ENCODE results near the gene CRTC1. TPM values are rescaled to one million over a fixed set of nuclear protein-coding genes. Genes with fewer than 3 reads are reported as not detected.

CRTC1 gene
- total RNA-seq, 1 experiment from 2014 or later: 12.3 TPM

GRCh38 chr19:18790566-18791314 lies 107.3 kb downstream of the CRTC1 start, which contains the start of gene COMP:
COMP (minus strand) TSS chr19:18791305; CDS start chr19:18791269, 36 bp downstream.
- H3K36me3 Mint-ChIP-seq: 0 out of 2 replicates have a peak, but pooled peaks cover 2% of the 10 kb centered on the region
- ATAC-seq (no peak), DNase-seq (ENCODE audit: low spot score) (peak; percentile 34)
- ChIA-PET CTCF (interaction anchor here (0.8 to 5.1 kb wide), 5 partner anchors 10 to 57 kb away, joined by 3 to 33 read pairs (median 6); no protein-coding TSS in a partner anchor), POLR2A (no interaction called here)
- H3K27me3 Mint-ChIP-seq (ENCODE audit: low read depth): peaks cover 100% of the 10 kb centered on the region
- TF ChIP-seq AR (CRISPR knock-in tag; IDR thresholded peaks at IDR 0.05) (no peak), ZBTB21 (CRISPR knock-in tag; IDR thresholded peaks at IDR 0.05; ENCODE audit: borderline replicate concordance) (0 out of 2 replicates have a peak, but pooled peaks have one; percentile 30)
- H3K4me1 Mint-ChIP-seq: peaks cover 19% of the 10 kb centered on the region
- H3K27ac Mint-ChIP-seq: no peak within 1 kb of the TSS
- no peaks in the 10 kb centered on the region for H3K9me3 Mint-ChIP-seq
- H3K4me3 Mint-ChIP-seq: peak within 1 kb of the TSS; percentile 81

- no peak overlapping the region for H3K4me3 Mint-ChIP-seq
- H3K4me1 Mint-ChIP-seq: peaks cover 14% of the 10 kb centered on the region
- peaks cover 100% of the 10 kb centered on the region for H3K27me3 Mint-ChIP-seq (ENCODE audit: low read depth)
- no peaks in the 10 kb centered on the region for H3K9me3 Mint-ChIP-seq
- CTCF ChIA-PET: interaction anchor here (0.8 to 0.9 kb wide), 2 partner anchors 10 to 56 kb away, joined by 3 to 4 read pairs; no protein-coding TSS in a partner anchor
- ATAC-seq: no peak
- DNase-seq (ENCODE audit: low spot score): no peak
- H3K27ac Mint-ChIP-seq: no peak overlapping the region
- POLR2A ChIA-PET: no interaction called here
- H3K36me3 Mint-ChIP-seq: 0 out of 2 replicates have a peak, but pooled peaks cover 2% of the 10 kb centered on the region
- TF ChIP-seq ZNF317 (CRISPR knock-in tag; IDR thresholded peaks at IDR 0.05; ENCODE audit: borderline replicate concordance, low read depth): no peak
- no peak for TF ChIP-seq PRDM15 (CRISPR knock-in tag; IDR thresholded peaks at IDR 0.05)
- no peak for TF ChIP-seq ATF6 (CRISPR knock-in tag; IDR thresholded peaks at IDR 0.05)
- no peak for TF ChIP-seq NR3C1 (CRISPR knock-in tag; conservative IDR thresholded peaks at IDR 0.05; ENCODE audit: low read depth)
- no peak for TF ChIP-seq CREB1 (CRISPR knock-in tag; IDR thresholded peaks at IDR 0.05)
- no peak for TF ChIP-seq MLX (CRISPR knock-in tag; IDR thresholded peaks at IDR 0.05)
- no peak for TF ChIP-seq ZNF671 (CRISPR knock-in tag; IDR thresholded peaks at IDR 0.05)
- no peak for TF ChIP-seq ZNF219 (CRISPR knock-in tag; IDR thresholded peaks at IDR 0.05; ENCODE audit: borderline replicate concordance)
- no peak for TF ChIP-seq ZBTB43 (CRISPR knock-in tag; IDR thresholded peaks at IDR 0.05)
- no peak for TF ChIP-seq TEAD4 (CRISPR knock-in tag; IDR thresholded peaks at IDR 0.05)
- no peak for TF ChIP-seq E2F5 (CRISPR knock-in tag; IDR thresholded peaks at IDR 0.05)
- TF ChIP-seq SOX15 (CRISPR knock-in tag; IDR thresholded peaks at IDR 0.05): no peak
- no peak for TF ChIP-seq AFF4 (CRISPR knock-in tag; IDR thresholded peaks at IDR 0.05; ENCODE audit: borderline replicate concordance)
- TF ChIP-seq ERG (CRISPR knock-in tag; IDR thresholded peaks at IDR 0.05): no peak
Observed at GRCh38 chr19:18791315-18791678, 107.8 kb downstream of the CRTC1 start.
